Esophagus (tissue), 2 donors: Measurements from ENCODE around the gene ZSWIM9. TPM values are rescaled to one million over a fixed set of nuclear protein-coding genes. Genes with fewer than 3 reads are reported as not detected.

ENCODE experiments used
- H3K27ac ChIP-seq, 2 donors: one replicate each; pipeline ENCODE4 v1.5.1; 2013; ENCODE audit warnings: low read depth in 2 of 2, mild to moderate bottlenecking in 2 of 2, inconsistent platforms in 1 of 2, low read length in 1 of 2, moderate library complexity in 1 of 2
- H3K27me3 ChIP-seq, 2 donors: one replicate each; pipeline ENCODE4 v1.6.1; 2013; ENCODE audit warnings: low read length in 2 of 2, control low read depth in 1 of 2, mild to moderate bottlenecking in 1 of 2; ENCODE audit not compliant: insufficient read depth in 2 of 2, control insufficient read depth in 1 of 2
- H3K36me3 ChIP-seq, 2 donors: one replicate each; pipeline ENCODE4 v1.6.1; 2013; ENCODE audit warnings: low read length in 1 of 2; ENCODE audit not compliant: control insufficient read depth in 2 of 2, insufficient read depth in 2 of 2
- H3K4me1 ChIP-seq, 2 donors: one replicate each; pipeline ENCODE4 v1.6.1; 2013; ENCODE audit warnings: low read length in 1 of 2; ENCODE audit not compliant: control insufficient read depth in 2 of 2, insufficient read depth in 2 of 2
- H3K4me3 ChIP-seq, 2 donors: one replicate each; pipeline ENCODE4 v1.5.1; 2013; ENCODE audit warnings: low read length in 2 of 2, mild to moderate bottlenecking in 2 of 2, low read depth in 1 of 2, moderate library complexity in 1 of 2
- H3K9me3 ChIP-seq, 2 donors: one replicate each; pipeline ENCODE4 v1.6.1; 2013; ENCODE audit warnings: mild to moderate bottlenecking in 2 of 2, low read depth in 1 of 2, low read length in 1 of 2, moderate library complexity in 1 of 2; ENCODE audit not compliant: control insufficient read depth in 2 of 2, insufficient read depth in 1 of 2
- WGBS, 2 donors: extraction: QIAGEN DNeasy Blood & Tissue Kit; methylation state at CpG; one replicate each; pipeline ENCODE4 v1.1.7; 2013; 5-methylcytosine and 5-hydroxymethylcytosine counted together
- polyA plus RNA-seq, 2 donors: library from polyadenylated mRNA; stranded (reverse); fragments of 200-250 nt; gene quantifications; one replicate each; pipeline ENCODE4 v1.2.3, GENCODE V29; 2013
- donor health status: healthy with polysubstance abuse.
- donor health status: Bipolar disorder and iron deficiency.

ZSWIM9 gene
- polyA plus RNA-seq, 2 donors: 3.2 TPM

- Histone ChIP-seq H3K4me1 (peaks cover 4 to 7% of the 10 kb centered on the region in 2 donors), H3K27ac (peak overlapping the region; percentile 93 to 95), H3K27me3 (no peaks in the 10 kb centered on the region), H3K36me3 (peaks cover 0 to 5% of the 10 kb centered on the region in 2 donors), H3K4me3 (peak overlapping the region; percentile 63 to 84), H3K9me3 (no peaks in the 10 kb centered on the region)
- WGBS, 2 donors: 2 to 3% methylated on average over 21 of the region's 21 CpGs
These were observed 402 bp downstream of the ZSWIM9 start for GRCh38 chr19:48170817-48171347.

DNA sequence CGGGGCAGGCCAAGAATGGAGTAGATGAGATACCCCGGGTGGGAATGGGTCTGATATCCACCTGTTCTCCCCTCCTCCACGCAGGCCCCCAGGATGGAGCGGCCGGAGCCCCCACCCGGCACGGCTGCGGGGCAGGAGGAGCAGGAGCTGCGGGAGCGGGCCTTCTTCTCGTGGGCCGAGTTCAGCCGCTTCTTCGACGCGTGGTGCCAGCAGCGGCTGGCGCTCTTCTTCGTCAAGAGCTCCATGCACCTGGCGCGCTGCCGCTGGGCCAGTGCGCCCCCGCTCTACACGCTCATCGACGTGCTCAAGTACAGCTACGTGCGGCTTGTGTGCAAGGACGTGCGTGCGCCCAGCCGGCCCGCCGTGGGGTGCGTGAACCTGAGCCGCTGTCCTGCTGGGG is 1.2 kb downstream of the ZSWIM9 start:
- Histone ChIP-seq H3K27me3 (no peaks in the 10 kb centered on the region), H3K27ac (no peak overlapping the region), H3K36me3 (peaks cover 0 to 5% of the 10 kb centered on the region in 2 donors), H3K4me1 (peaks cover 4 to 7% of the 10 kb centered on the region in 2 donors), H3K4me3 (no peak overlapping the region), H3K9me3 (no peaks in the 10 kb centered on the region)
- WGBS, 2 donors: 85 to 86% methylated on average over 37 of the region's 37 CpGs

DNA sequence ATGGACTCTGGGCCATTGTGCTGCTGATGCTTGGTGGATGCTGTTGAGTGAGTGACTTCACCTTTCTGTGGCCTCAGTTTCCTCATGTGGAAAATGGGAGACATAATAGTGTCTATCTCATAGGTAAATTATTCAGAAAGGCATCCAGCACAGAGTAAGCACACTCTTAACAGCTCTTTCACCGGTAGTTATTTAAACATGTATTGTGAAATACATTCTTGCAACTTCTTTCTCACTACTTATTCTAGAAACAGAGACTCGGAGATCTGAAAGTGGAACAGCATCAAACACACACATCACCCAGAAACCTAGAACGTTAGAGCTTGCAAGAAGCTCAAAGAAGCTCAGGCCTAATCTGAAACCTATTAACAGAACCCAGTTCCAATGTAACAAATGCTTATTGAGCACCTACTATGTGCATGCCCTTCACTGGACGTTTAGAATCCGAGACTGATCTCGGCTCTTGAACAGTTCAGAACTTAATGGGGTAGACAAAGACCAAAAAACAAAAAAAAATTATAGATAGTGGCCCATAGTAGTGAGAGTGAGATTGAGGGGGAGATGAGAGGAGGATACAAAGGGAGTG is 4.1 kb downstream of the ZSWIM9 start:
- Histone ChIP-seq H3K36me3 (peaks cover 0 to 5% of the 10 kb centered on the region in 2 donors), H3K27ac (no peak overlapping the region)
- WGBS, 2 donors: 77 to 79% methylated on average over 6 of the region's 6 CpGs

DNA sequence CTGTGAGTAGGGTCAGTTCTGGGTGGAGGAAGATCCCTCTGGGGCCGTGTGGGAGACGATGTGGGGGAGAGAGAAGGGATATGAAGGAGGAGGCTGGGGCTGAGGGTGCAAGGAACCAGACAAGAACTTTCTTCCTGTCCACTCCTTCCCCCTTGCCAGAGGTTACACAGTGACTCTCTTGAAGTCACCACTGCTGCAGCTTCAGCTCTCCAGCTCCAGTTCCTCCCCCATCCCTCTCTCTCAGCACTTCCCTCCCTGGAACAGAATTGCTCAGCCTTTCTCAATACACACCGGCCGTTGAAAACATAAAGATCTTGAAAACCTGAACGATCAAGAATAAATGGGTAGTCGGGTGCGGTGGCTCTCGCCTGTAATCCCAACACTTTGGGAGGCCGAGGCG is 5.1 kb downstream of the ZSWIM9 start:
- H3K27ac ChIP-seq: no peak overlapping the region
- peaks cover 4 to 7% of the 10 kb centered on the region in 2 donors for H3K4me1 ChIP-seq
- H3K36me3 ChIP-seq: peaks cover 0 to 5% of the 10 kb centered on the region in 2 donors
- no peaks in the 10 kb centered on the region for H3K9me3 ChIP-seq
- no peak overlapping the region for H3K4me3 ChIP-seq
- H3K27me3 ChIP-seq: no peaks in the 10 kb centered on the region
- 91 to 92% methylated on average over 10 of the region's 10 CpGs for WGBS, 2 donors

More for the DNA sequence above, 4.1 kb downstream of the ZSWIM9 start:
- no peaks in the 10 kb centered on the region for H3K9me3 ChIP-seq
- no peak overlapping the region for H3K4me3 ChIP-seq
- no peaks in the 10 kb centered on the region for H3K27me3 ChIP-seq
- H3K4me1 ChIP-seq: peaks cover 4 to 7% of the 10 kb centered on the region in 2 donors

GRCh38 chr19:48176226-48176625 is 5.7 kb downstream of the ZSWIM9 start:
- Histone ChIP-seq H3K4me3 (no peak overlapping the region), H3K9me3 (no peaks in the 10 kb centered on the region), H3K36me3 (peaks cover 0 to 5% of the 10 kb centered on the region in 2 donors), H3K27me3 (no peaks in the 10 kb centered on the region), H3K4me1 (peaks cover 4% of the 10 kb centered on the region in 2 donors), H3K27ac (no peak overlapping the region)
- 81 to 93% methylated on average over 3 of the region's 3 CpGs for WGBS, 2 donors

DNA sequence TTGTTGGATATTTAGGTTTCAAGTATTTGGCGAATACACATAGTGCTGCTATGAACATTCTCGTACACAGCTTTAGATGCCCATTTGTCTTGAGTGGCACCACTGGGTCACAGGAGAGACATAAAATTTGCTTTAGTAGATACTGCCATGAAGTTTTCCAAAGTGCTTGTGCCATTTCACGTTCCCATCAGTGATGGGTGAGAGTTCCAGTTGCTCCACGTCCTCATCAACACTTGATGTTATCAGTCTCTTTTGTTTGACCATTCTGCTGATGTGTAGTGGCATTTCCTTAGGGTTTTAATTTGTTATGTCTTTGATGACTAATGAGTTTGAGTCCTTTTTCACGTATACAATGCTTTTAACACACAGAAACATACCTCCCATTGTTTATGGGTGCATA is 11.0 kb downstream of the ZSWIM9 start:
- H3K4me3 ChIP-seq: no peak overlapping the region
- H3K4me1 ChIP-seq: no peaks in the 10 kb centered on the region
- peaks cover 2 to 6% of the 10 kb centered on the region in 2 donors for H3K36me3 ChIP-seq
- H3K27me3 ChIP-seq: no peaks in the 10 kb centered on the region
- no peaks in the 10 kb centered on the region for H3K9me3 ChIP-seq
- no peak overlapping the region for H3K27ac ChIP-seq
- 95 to 96% methylated on average over 5 of the region's 5 CpGs for WGBS, 2 donors

DNA sequence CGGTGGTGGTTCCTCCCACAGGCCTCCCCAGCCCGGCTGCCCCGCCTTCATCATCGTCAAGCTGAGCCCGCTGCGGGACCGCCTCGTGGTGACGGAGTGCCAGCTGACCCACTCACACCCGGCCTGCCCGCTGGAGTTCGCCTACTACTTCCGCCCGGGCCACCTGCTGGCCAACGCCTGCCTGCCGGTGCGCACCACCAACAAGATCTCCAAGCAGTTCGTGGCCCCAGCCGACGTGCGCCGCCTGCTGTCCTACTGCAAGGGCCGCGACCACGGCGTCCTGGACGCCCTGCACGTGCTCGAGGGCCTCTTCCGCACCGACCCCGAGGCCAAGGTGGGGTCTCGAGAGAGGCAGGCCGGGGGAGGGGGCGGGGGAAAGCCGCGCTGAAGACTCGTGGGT is 12.0 kb downstream of the ZSWIM9 start:
- Histone ChIP-seq H3K9me3 (no peaks in the 10 kb centered on the region), H3K27ac (no peak overlapping the region), H3K4me1 (no peaks in the 10 kb centered on the region), H3K27me3 (no peaks in the 10 kb centered on the region), H3K36me3 (peaks cover 2 to 6% of the 10 kb centered on the region in 2 donors), H3K4me3 (no peak overlapping the region)
- 93 to 97% methylated on average over 38 of the region's 38 CpGs for WGBS, 2 donors

- H3K36me3 ChIP-seq: peaks cover 2 to 8% of the 10 kb centered on the region in 2 donors
- 88 to 89% methylated on average over 9 of the region's 9 CpGs for WGBS, 2 donors
- no peak overlapping the region for H3K27ac ChIP-seq
- no peak overlapping the region for H3K4me3 ChIP-seq
- H3K4me1 ChIP-seq: no peaks in the 10 kb centered on the region
- no peaks in the 10 kb centered on the region for H3K27me3 ChIP-seq
- H3K9me3 ChIP-seq: no peaks in the 10 kb centered on the region
These were observed 12.9 kb downstream of the ZSWIM9 start for GRCh38 chr19:48183356-48183755.

- 88 to 89% methylated on average over 5 of the region's 5 CpGs for WGBS, 2 donors
- no peaks in the 10 kb centered on the region for H3K4me1 ChIP-seq
- H3K27ac ChIP-seq: no peak overlapping the region
- peaks cover 2 to 11% of the 10 kb centered on the region in 2 donors for H3K36me3 ChIP-seq
- no peaks in the 10 kb centered on the region for H3K27me3 ChIP-seq
- H3K9me3 ChIP-seq: no peaks in the 10 kb centered on the region
- no peak overlapping the region for H3K4me3 ChIP-seq
These were observed 15.5 kb downstream of the ZSWIM9 start for GRCh38 chr19:48186015-48186414.

DNA sequence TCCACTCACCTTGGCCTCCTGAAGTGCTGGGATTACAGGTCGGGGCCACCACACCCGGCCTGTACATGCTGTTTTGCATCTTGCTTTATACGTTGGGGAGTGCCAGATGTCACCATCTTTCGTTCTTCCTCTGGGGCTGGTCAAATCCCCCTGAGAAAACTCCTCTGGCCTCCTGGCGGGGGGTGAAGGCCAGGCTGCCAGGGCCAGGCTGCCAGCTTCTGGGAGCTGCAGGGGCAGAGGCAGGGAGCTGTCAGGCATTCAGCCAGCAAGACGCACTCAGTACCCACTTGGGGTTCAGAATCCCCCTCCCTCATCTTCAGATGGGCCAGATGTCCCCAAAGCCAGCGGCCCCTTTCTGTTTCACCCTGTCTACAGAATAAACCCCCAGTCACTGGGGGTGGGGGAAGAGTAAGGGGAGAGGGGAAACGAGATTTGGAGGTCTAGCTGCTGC is 16.1 kb downstream of the ZSWIM9 start:
- no peak overlapping the region for H3K4me3 ChIP-seq
- H3K27me3 ChIP-seq: no peaks in the 10 kb centered on the region
- H3K36me3 ChIP-seq: peaks cover 2 to 12% of the 10 kb centered on the region in 2 donors
- H3K4me1 ChIP-seq: no peaks in the 10 kb centered on the region
- no peak overlapping the region for H3K27ac ChIP-seq
- H3K9me3 ChIP-seq: no peaks in the 10 kb centered on the region
- 83 to 84% methylated on average over 8 of the region's 8 CpGs for WGBS, 2 donors
